ENCODE measurements around the gene SRC.
"Not testable (repeated sequence)": the region's sequence is repeated elsewhere in the genome, so short reads cannot be mapped to it uniquely, and the experiment has no call there.

Gene SRC

GRCh38 chr20:37363221-37364012 is 17.5 kb downstream of the SRC start:
- DNase-seq (ENCODE audit: low read depth, low spot score), result no peak

GRCh38 chr20:37364013-37364926 is 18.3 kb downstream of the SRC start:
- DNase-seq (ENCODE audit: low read depth, low spot score), result no peak

GRCh38 chr20:37364927-37365272 is 19.0 kb downstream of the SRC start:
- no peak for DNase-seq (ENCODE audit: low read depth, low spot score)

DNA sequence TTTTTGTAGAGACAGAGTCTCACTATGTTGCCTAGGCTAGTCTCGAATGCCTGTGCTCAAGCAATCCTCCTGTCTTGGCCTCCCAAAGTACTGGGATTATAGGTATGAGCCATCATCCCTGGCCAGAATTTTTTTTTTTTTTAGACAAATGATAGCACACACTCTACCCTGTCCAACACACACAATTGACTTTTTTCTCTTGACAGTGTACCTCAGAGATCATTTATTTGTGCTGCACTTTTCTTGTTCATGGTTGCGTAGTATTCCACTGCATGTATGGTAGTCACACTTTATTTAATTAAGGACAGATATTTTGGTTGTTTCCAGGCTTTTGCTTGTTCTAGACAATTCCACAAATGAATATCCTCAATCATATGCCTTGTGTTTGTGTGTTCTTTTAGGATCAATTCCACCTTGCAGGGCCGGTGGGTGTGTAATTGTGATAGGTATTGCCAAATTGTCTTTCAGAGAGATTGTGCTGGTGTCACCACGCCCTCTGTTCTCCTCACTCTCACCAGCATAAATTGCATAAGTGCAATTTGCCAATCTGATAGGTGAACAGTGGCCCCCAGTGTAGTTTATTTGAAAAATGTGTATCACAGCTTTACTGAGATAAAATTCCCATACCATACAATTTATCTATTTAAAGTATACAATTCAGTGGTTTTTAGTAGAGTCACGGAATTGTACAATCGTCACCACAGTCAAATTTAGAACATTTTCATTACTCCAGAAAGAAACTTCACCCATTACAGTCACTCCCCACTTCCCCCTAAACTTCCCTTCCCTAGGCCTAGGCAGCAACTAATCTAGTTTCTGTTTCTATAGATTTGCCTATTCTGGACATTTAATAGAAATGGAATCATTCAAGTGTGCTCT is 20.1 kb downstream of the SRC start:
- DNase-seq (ENCODE audit: low read depth, low spot score), result no peak

GRCh38 chr20:37366743-37367142 is 20.8 kb downstream of the SRC start:
- no peak for DNase-seq (ENCODE audit: low read depth, low spot score)

- DNase-seq (ENCODE audit: low read depth, low spot score), result no peak
Measured at GRCh38 chr20:37369846-37370245, 23.9 kb downstream of the SRC start.

GRCh38 chr20:37371845-37372244 is 25.9 kb downstream of the SRC start:
- DNase-seq (ENCODE audit: low read depth, low spot score), result not testable (repeated sequence)

DNA sequence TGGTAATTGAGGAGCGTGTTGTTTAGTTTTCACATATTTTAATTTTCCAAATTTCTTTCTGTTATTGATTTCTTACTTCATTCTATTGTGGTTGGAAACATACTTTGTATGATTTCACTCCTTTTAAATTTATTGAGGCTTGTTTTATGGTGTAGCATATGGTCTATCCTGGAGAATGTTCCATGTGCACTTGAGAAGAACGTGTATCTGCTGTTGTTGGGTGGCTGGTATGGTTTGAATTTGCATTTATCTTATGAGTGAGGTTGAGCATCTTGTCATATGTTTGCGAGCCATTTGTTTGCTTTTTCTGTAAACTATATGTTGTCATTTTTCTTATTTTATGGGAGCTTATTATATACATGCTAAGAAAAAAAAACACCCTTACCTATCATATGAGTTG is 26.5 kb downstream of the SRC start:
- no peak for DNase-seq (ENCODE audit: low read depth, low spot score)

DNA sequence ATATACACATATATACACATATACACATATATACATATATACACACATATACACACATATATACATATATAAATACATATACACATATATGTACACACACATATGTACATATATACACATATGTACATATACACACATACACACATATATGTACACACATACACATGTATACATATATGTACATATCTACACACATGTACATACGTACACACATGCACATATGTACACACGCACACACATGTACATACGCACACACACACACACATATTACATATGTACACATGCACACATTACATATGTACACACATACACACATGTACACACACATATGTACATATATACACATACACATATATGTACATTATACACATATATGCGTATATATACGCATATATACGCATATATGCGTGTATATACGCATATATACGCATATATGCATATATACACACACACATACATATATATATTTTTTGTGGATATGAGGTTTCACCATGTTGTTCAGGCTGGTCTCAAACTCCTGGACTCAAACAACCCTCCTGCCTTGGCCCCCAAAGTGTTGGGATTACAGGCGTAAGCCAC is 27.2 kb downstream of the SRC start:
- DNase-seq (ENCODE audit: low read depth, low spot score), result no peak

GRCh38 chr20:37375227-37375626 is 29.3 kb downstream of the SRC start:
- no peak for DNase-seq (ENCODE audit: low read depth, low spot score)

GRCh38 chr20:37376324-37376723 is 30.4 kb downstream of the SRC start:
- no peak for DNase-seq (ENCODE audit: low read depth, low spot score)

GRCh38 chr20:37376791-37377190 is 30.9 kb downstream of the SRC start:
- DNase-seq (ENCODE audit: low read depth, low spot score), result no peak

DNA sequence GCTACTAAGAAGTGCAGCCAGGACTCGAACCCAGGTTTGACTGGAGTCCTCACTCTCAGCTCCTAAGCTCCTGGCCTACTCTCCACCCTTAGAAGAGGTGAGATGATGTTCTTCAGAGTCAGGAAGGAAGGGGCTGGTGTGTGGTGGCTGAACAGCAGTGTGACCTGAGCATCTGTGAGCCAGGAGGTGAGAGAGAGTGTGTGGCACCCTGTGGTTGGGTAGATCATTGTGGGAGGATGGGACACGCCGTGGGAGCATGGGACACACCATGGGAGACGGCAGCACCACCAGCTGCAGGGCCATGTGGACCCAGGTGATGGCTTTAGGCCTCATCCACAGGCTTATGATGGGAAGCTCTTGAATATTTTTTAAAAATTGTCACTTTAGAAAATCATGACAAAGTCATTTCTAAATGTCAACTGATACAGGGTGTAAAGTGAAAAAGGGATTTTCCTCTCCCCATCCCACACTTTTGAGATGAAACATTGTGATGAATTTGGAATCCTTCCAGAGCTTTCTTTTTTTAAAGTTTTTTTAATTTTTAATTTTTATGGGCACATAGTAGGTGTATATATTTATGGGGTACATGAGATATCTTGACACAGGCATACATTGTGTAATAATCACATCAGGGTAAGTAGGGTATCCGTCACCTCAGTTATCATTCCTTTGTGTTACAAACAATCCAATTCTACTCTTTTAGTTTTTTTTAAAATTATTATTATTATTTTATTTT is 31.6 kb downstream of the SRC start:
- DNase-seq (ENCODE audit: low read depth, low spot score), result no peak

DNA sequence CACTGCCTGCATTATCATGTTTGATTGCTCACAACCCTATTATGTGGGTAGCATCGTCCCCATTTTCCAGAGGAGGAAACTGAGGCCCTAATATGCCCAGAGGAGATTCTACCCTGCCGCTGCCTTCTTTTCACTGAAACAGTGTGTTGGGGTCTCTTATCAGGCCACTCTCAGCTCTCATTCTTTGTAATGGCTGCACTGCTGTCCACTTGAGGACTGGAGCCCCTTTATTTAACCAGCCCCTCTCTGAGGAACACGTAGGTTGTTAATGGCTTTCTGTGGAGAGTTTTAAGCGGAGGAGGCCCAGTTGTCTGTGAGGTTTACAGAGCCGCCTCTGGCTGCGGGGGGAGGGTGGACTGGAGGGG is 32.5 kb downstream of the SRC start:
- DNase-seq (ENCODE audit: low read depth, low spot score), result no peak

DNA sequence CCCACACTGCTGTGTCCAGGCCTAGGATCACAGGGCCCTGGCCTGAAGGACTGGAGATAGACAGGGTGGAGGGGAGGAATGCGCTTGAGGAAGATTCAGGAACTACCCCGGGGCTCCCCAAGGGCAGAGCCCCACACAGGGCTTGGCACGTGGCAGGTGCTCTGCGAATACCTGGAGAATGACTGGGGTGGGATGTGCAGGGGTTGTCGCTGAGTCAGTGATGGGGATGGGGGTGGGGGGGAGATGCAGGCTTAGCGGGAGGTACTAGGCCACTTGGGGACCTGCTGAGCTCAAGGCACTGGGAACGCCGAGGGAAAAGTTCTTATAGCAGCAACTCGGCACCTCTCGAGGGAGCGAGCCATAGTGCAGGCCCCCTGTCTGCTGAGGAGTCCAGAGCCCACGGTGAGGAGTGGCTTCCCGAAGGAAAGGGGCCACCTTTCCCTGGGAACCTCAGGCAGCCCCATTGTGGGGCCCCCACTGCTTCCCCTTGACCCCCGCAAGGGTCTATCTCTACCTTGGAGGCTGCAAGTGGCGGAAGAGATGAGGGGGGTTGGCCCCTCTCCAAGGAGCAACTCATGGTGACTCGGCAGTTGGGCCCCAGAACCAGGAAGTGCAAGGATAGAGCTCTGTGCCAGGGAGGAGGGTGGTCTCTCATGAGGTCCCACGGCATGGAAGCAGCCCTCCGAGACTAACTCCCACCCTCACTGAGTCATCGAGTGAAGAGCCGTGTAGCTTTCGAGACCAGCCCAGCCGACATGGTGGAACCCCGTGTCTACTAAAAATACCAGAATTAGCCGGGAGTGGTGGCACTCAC is 33.1 kb downstream of the SRC start:
- no peak for DNase-seq (ENCODE audit: low read depth, low spot score)

- DNase-seq (ENCODE audit: low read depth, low spot score), result no peak
Measured at GRCh38 chr20:37379967-37380828, 34.3 kb downstream of the SRC start.

GRCh38 chr20:37380864-37381579 is 35.1 kb downstream of the SRC start:
- DNase-seq (ENCODE audit: low read depth, low spot score), result no peak

All from iPS DF 19.7 (cell line).